Measurements from ENCODE around the gene MEIOB.

MEIOB gene

GRCh38 chr16:1861730-1862129, 10.2 kb downstream of the MEIOB start:
- DNase-seq (ENCODE audit: low read depth in 2 of 2): no peak
- no peak overlapping the region for H3K4me3 ChIP-seq (replicated peaks in 1 of 2; ENCODE audit: low read depth in 2 of 2, low read length in 2 of 2)
- no peak for TF ChIP-seq CTCF (IDR thresholded peaks at IDR 0.05; ENCODE audit: low read depth, low read length)

- no peak for TF ChIP-seq CTCF (IDR thresholded peaks at IDR 0.05; ENCODE audit: low read depth, low read length)
- H3K4me3 ChIP-seq (replicated peaks in 1 of 2; ENCODE audit: low read depth in 2 of 2, low read length in 2 of 2): no peak overlapping the region
- no peak for DNase-seq (ENCODE audit: low read depth in 2 of 2)
These were observed 12.3 kb downstream of the MEIOB start for GRCh38 chr16:1859650-1860049.

GRCh38 chr16:1858189-1858865, 13.6 kb downstream of the MEIOB start:
- no peak overlapping the region for H3K4me3 ChIP-seq (replicated peaks in 1 of 2; ENCODE audit: low read depth in 2 of 2, low read length in 2 of 2)
- DNase-seq (ENCODE audit: low read depth in 2 of 2): no peak
- no peak for TF ChIP-seq CTCF (IDR thresholded peaks at IDR 0.05; ENCODE audit: low read depth, low read length)

- TF ChIP-seq CTCF (IDR thresholded peaks at IDR 0.05; ENCODE audit: low read depth, low read length): no peak
- no peak for DNase-seq (ENCODE audit: low read depth in 2 of 2)
- no peak overlapping the region for H3K4me3 ChIP-seq (replicated peaks in 1 of 2; ENCODE audit: low read depth in 2 of 2, low read length in 2 of 2)
These were observed 14.4 kb downstream of the MEIOB start for GRCh38 chr16:1857433-1858097.

GRCh38 chr16:1851793-1852192, 20.2 kb downstream of the MEIOB start:
- no peak for TF ChIP-seq CTCF (IDR thresholded peaks at IDR 0.05; ENCODE audit: low read depth, low read length)
- no peak for DNase-seq (ENCODE audit: low read depth in 2 of 2)
- no peak overlapping the region for H3K4me3 ChIP-seq (replicated peaks in 1 of 2; ENCODE audit: low read depth in 2 of 2, low read length in 2 of 2)

- H3K4me3 ChIP-seq (replicated peaks in 1 of 2; ENCODE audit: low read depth in 2 of 2, low read length in 2 of 2): no peak overlapping the region
- no peak for TF ChIP-seq CTCF (IDR thresholded peaks at IDR 0.05; ENCODE audit: low read depth, low read length)
These were observed 21.0 kb downstream of the MEIOB start for GRCh38 chr16:1850981-1851380.

More at GRCh38 chr16:1850981-1851380, 21.0 kb downstream of the MEIOB start:
- DNase-seq (ENCODE audit: low read depth in 2 of 2): no peak

Measured in cardiac fibroblast (primary cell).